Adipocyte (in vitro differentiated cells): ENCODE measurements around the gene PLOD2.
A peak's percentile ranks its signal among the peaks of the same experiment; 100 is the strongest.

Source experiments
- DNase-seq: peaks from one replicate; pipeline ENCODE4 v3.0.0-alpha.2; 2015; ENCODE audit warnings: low read depth
- H3K27me3 ChIP-seq: replicated peaks from 2 replicates; pipeline ENCODE4 v1.7.0; 2013; ENCODE audit warnings: mild to moderate bottlenecking, low read length, moderate library complexity; ENCODE audit not compliant: control insufficient read depth, insufficient read depth
- H3K36me3 ChIP-seq: 2 replicates; pipeline ENCODE4 v1.7.0; 2013; ENCODE audit warnings: low read length, mild to moderate bottlenecking, moderate library complexity; ENCODE audit not compliant: control insufficient read depth, insufficient read depth, severe bottlenecking
- H3K4me1 ChIP-seq: 2 replicates; pipeline ENCODE4 v1.7.0; 2013; ENCODE audit warnings: mild to moderate bottlenecking, low read length, moderate library complexity; ENCODE audit not compliant: control insufficient read depth, insufficient read depth
- H3K4me3 ChIP-seq: 2 replicates; pipeline ENCODE4 v1.7.0; 2013; ENCODE audit warnings: mild to moderate bottlenecking, low read length, moderate library complexity
- H3K9ac ChIP-seq: 2 replicates; pipeline ENCODE4 v1.7.0; 2013; ENCODE audit warnings: mild to moderate bottlenecking, low read length, moderate library complexity
- H3K9me3 ChIP-seq: 2 replicates; pipeline ENCODE4 v1.7.0; 2013; ENCODE audit warnings: mild to moderate bottlenecking, low read length, moderate library complexity; ENCODE audit not compliant: control insufficient read depth

The PLOD2 gene

GRCh38 chr3:146156666-146157314 lies 4.2 kb downstream of the PLOD2 start:
- Histone ChIP-seq H3K9ac (peak overlapping the region; percentile 47), H3K4me1 (peaks cover 36% of the 10 kb centered on the region), H3K4me3 (peak overlapping the region; percentile 55), H3K36me3 (no peaks in the 10 kb centered on the region), H3K27me3 (no peaks in the 10 kb centered on the region), H3K9me3 (no peaks in the 10 kb centered on the region)
- no peak for DNase-seq

GRCh38 chr3:146156095-146156494 lies 4.9 kb downstream of the PLOD2 start:
- peak overlapping the region; percentile 47 for H3K9ac ChIP-seq
- no peaks in the 10 kb centered on the region for H3K27me3 ChIP-seq
- DNase-seq, result peak; percentile 63
- peak overlapping the region; percentile 55 for H3K4me3 ChIP-seq
- H3K4me1 ChIP-seq, result peaks cover 35% of the 10 kb centered on the region
- H3K9me3 ChIP-seq, result no peaks in the 10 kb centered on the region
- peaks cover 3% of the 10 kb centered on the region for H3K36me3 ChIP-seq

- H3K27me3 ChIP-seq, result no peaks in the 10 kb centered on the region
- no peaks in the 10 kb centered on the region for H3K9me3 ChIP-seq
- H3K4me3 ChIP-seq, result no peak overlapping the region
- peaks cover 35% of the 10 kb centered on the region for H3K4me1 ChIP-seq
- no peak for DNase-seq
- H3K36me3 ChIP-seq, result peaks cover 7% of the 10 kb centered on the region
- no peak overlapping the region for H3K9ac ChIP-seq
Observed at GRCh38 chr3:146154995-146155394, 6.0 kb downstream of the PLOD2 start.

- peaks cover 7% of the 10 kb centered on the region for H3K36me3 ChIP-seq
- H3K4me3 ChIP-seq, result no peak overlapping the region
- H3K4me1 ChIP-seq, result peaks cover 35% of the 10 kb centered on the region
- DNase-seq, result no peak
- no peaks in the 10 kb centered on the region for H3K27me3 ChIP-seq
- H3K9ac ChIP-seq, result no peak overlapping the region
- no peaks in the 10 kb centered on the region for H3K9me3 ChIP-seq
Observed at GRCh38 chr3:146154316-146154715, 6.7 kb downstream of the PLOD2 start.

DNA sequence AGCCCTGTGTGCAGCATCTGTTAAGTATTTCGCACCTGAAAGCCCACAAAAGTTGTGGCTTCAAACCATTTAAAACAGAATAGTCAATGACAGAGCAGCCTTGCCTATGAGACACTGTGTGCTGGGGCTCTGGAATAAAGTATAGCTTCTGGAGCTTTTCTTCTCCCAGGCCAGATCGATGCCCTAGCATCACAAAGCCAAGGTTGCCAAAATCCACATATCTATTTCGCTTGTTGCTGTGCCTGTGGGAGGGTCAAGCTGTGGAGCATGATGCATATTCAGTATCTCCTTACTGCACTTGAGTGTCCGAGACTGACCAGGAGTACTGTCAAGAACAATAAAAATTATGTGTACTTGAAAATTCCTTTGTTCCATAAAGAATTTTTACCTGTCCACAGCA lies 7.6 kb downstream of the PLOD2 start:
- Histone ChIP-seq H3K4me3 (no peak overlapping the region), H3K27me3 (no peaks in the 10 kb centered on the region), H3K36me3 (peaks cover 7% of the 10 kb centered on the region), H3K4me1 (peaks cover 33% of the 10 kb centered on the region), H3K9ac (no peak overlapping the region), H3K9me3 (no peaks in the 10 kb centered on the region)
- no peak for DNase-seq

DNA sequence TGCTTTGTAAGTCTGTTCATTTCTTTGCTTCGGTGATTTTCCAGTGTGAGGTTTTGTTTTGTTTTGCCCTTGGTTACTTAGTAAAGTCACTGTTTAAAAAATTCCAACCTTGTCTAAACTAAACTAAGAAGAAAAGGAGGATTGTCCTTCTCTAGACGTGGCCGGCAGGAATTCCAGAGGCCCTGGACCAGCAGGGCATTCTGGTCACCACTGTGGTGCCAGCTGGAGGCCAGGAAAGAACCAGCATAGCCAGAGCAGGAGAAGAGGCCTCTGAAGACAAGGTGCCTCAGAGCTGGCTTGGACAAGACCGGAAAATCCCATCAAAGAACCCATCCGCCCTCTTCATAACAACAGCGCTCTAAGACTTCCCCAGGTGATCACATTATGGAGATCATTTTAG lies 8.2 kb downstream of the PLOD2 start:
- Histone ChIP-seq H3K4me1 (peaks cover 33% of the 10 kb centered on the region), H3K36me3 (peaks cover 7% of the 10 kb centered on the region), H3K9me3 (no peaks in the 10 kb centered on the region), H3K9ac (no peak overlapping the region), H3K27me3 (no peaks in the 10 kb centered on the region), H3K4me3 (no peak overlapping the region)
- DNase-seq, result no peak

DNA sequence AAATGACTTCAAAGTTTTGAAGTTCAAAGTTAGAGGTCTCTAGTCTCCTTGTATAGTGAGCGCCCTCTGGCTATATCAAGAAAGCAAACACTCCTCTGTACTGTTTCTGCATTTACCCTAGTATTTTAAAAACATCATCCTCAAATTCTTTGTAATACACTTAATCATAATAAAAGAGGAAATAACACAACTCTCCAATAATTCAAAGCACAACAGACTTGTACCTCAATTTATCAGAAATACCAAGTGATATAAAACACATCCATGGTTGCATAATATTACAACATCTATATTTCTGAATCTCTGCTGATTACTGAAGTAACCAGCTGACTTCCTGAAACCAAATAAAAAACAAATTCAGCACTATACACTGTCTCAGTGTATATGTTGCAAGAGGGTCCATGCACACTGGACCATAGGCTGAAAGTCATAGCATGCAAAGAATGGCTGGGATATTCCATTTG lies 12.5 kb downstream of the PLOD2 start:
- peak overlapping the region; percentile 50 for H3K9ac ChIP-seq
- H3K4me1 ChIP-seq, result peaks cover 21% of the 10 kb centered on the region
- peak; percentile 81 for DNase-seq
- no peaks in the 10 kb centered on the region for H3K27me3 ChIP-seq
- peaks cover 11% of the 10 kb centered on the region for H3K36me3 ChIP-seq
- H3K4me3 ChIP-seq, result no peak overlapping the region
- no peaks in the 10 kb centered on the region for H3K9me3 ChIP-seq

- no peak for DNase-seq
- Histone ChIP-seq H3K4me3 (no peak overlapping the region), H3K9me3 (no peaks in the 10 kb centered on the region), H3K9ac (no peak overlapping the region), H3K36me3 (peaks cover 3% of the 10 kb centered on the region), H3K4me1 (peaks cover 35% of the 10 kb centered on the region), H3K27me3 (no peaks in the 10 kb centered on the region)
Observed at GRCh38 chr3:146145642-146146041, 15.3 kb downstream of the PLOD2 start.

DNA sequence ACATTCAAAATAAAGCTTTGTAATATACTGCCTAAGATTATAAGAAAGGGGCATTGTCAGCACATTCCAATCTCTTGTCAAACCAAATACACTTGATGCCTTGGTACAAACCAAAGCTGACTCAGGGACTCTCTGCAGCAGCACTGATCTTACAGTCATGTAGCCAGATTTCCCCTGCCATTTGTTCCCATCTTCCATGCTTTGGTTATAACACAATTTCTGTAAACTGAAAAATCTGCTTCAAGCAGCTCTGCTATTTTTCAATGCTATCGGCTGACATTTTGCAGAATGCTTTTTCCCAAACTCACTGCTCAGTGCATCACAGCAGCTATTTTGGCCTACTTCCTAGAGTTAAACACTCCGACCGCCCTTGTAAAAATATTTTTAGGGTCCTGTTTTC lies 18.2 kb downstream of the PLOD2 start:
- peaks cover 49% of the 10 kb centered on the region for H3K4me1 ChIP-seq
- no peaks in the 10 kb centered on the region for H3K9me3 ChIP-seq
- H3K36me3 ChIP-seq, result peaks cover 3% of the 10 kb centered on the region
- H3K4me3 ChIP-seq, result no peak overlapping the region
- H3K9ac ChIP-seq, result no peak overlapping the region
- DNase-seq, result peak; percentile 57
- no peaks in the 10 kb centered on the region for H3K27me3 ChIP-seq

DNA sequence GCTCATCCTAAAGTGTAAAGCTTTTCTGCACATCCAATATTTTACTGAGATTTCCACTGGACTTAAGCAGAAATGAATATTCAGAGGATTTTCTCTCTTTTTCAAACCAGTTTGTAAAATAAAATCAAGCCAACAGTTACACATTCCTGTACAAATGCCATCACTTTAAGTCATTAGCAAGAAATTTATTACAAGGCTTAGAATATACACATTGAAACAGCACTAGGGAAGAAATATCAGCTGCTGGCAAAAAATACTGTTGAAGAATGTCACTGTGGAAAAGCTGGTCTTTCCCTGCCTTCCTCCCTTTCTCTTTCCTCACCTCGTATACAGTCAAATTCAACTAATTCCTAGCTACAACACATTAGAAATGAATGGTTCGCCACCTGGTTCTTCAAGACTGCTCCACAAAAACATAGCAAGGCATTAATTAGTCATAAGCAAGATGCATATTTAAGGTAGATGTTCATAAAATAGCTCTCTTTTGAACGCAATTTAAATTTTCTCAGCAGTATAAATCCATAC lies 21.3 kb downstream of the PLOD2 start:
- H3K4me1 ChIP-seq, result peaks cover 45% of the 10 kb centered on the region
- H3K36me3 ChIP-seq, result no peaks in the 10 kb centered on the region
- DNase-seq, result no peak
- H3K4me3 ChIP-seq, result peak overlapping the region; percentile 40
- no peaks in the 10 kb centered on the region for H3K9me3 ChIP-seq
- H3K9ac ChIP-seq, result peak overlapping the region; percentile 65
- H3K27me3 ChIP-seq, result no peaks in the 10 kb centered on the region

DNA sequence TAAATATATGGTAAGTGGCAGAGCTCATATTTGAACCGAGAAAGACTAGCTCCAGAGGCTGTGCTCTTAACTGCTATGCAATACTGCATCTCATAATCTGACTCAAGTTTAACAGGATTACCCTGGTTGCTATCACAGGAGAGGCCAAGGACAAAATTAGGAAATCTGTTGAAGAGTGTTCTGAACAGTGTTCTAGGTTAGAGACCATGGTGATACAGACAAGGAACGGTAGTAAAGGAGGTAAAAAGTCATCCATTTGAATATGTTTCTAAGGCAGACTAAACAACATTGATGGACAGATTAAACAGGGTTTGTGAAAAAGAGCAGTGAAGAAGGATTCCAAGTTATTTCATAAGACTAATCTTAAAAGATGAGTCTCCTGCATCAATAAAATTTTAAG lies 22.1 kb downstream of the PLOD2 start:
- H3K9ac ChIP-seq, result peak overlapping the region; percentile 65
- H3K36me3 ChIP-seq, result no peaks in the 10 kb centered on the region
- no peak for DNase-seq
- H3K4me1 ChIP-seq, result peaks cover 52% of the 10 kb centered on the region
- H3K27me3 ChIP-seq, result no peaks in the 10 kb centered on the region
- no peak overlapping the region for H3K4me3 ChIP-seq
- H3K9me3 ChIP-seq, result no peaks in the 10 kb centered on the region

GRCh38 chr3:146136647-146137046 lies 24.3 kb downstream of the PLOD2 start:
- DNase-seq, result no peak
- Histone ChIP-seq H3K4me1 (peaks cover 57% of the 10 kb centered on the region), H3K27me3 (no peaks in the 10 kb centered on the region), H3K36me3 (no peaks in the 10 kb centered on the region), H3K9me3 (no peaks in the 10 kb centered on the region), H3K4me3 (no peak overlapping the region), H3K9ac (no peak overlapping the region)
